HEK293 (cell line): Measurements from ENCODE around the gene BACH2.

Experiments used
- CTCF ChIA-PET: fragments of 350-600 bp; formaldehyde crosslinking; extraction: SDS; loops from one replicate; lab custom pipeline; 2021; ENCODE audit warnings: antibody characterized with exemption; lab: Yijun Ruan, JAX
- POLR2A ChIA-PET: fragments of 300-600 bp; formaldehyde crosslinking; extraction: SDS; loops from one replicate; lab custom pipeline; 2020; ENCODE audit warnings: antibody characterized with exemption, inconsistent platforms; lab: Yijun Ruan, JAX
- H3K27ac ChIP-seq: fragments of 200-500 bp; sonication (Bioruptor generic); 2 replicates; pipeline ENCODE4 v1.5.1; 2014; ENCODE audit warnings: low read depth, low read length, control low read depth, inconsistent platforms; ENCODE audit errors: extremely low read depth
- H3K36me3 ChIP-seq, 2 experiments: fragments of 200-500 bp in 1 of 2; sonication (Bioruptor generic) in 1 of 2; 1 replicate in 1 of 2; 2 replicates in 1 of 2; pipeline ENCODE4 v1.5.1; 2014 to 2017; ENCODE audit warnings: inconsistent platforms in 2 of 2, low read length in 2 of 2; ENCODE audit not compliant: control insufficient read depth in 2 of 2, insufficient read depth in 1 of 2
- H3K4me1 ChIP-seq: fragments of 200-500 bp; sonication (Bioruptor generic); 2 replicates; pipeline ENCODE4 v1.5.1; 2014; ENCODE audit warnings: mild to moderate bottlenecking, low read length, inconsistent platforms; ENCODE audit not compliant: control insufficient read depth, insufficient read depth
- H3K4me3 ChIP-seq: 2 replicates; pipeline ENCODE4 v1.5.1; 2011; ENCODE audit warnings: low read depth, mild to moderate bottlenecking, control low read depth, low read length, moderate library complexity
- H3K9me3 ChIP-seq: fragments of 200-500 bp; sonication (Bioruptor generic); 2 replicates; pipeline ENCODE4 v1.5.1; 2014; ENCODE audit warnings: low read depth, low read length, inconsistent platforms; ENCODE audit not compliant: control insufficient read depth, insufficient read depth
- BCL11B ChIP-seq: fragments of 450-650 bp; formaldehyde crosslinking; IDR thresholded peaks from 2 replicates; pipeline ENCODE4 v1.5.1; 2016; ENCODE audit warnings: low read depth, missing biosample characterization, missing genetic modification characterization
- GLIS1 ChIP-seq: fragments of 450-650 bp; formaldehyde crosslinking; IDR thresholded peaks from 2 replicates; pipeline ENCODE4 v1.5.1; 2016; ENCODE audit warnings: missing biosample characterization, missing genetic modification characterization
- KLF10 ChIP-seq: fragments of 450-650 bp; IDR thresholded peaks from 2 replicates; pipeline ENCODE4 v1.5.1; 2018; ENCODE audit warnings: missing biosample characterization, mild to moderate bottlenecking, missing genetic modification characterization
- KLF9 ChIP-seq: fragments of 450-650 bp; formaldehyde crosslinking; IDR thresholded peaks from 2 replicates; pipeline ENCODE4 v1.5.1; 2016; ENCODE audit warnings: missing biosample characterization, missing genetic modification characterization, low read depth
- MYNN ChIP-seq: fragments of 450-650 bp; formaldehyde crosslinking; IDR thresholded peaks from 2 replicates; pipeline ENCODE4 v1.5.1; 2016; ENCODE audit warnings: missing biosample characterization, missing genetic modification characterization, borderline replicate concordance
- SETDB1 ChIP-seq: IDR thresholded peaks from one replicate; pipeline ENCODE4 v1.6.1; 2017; ENCODE audit warnings: mild to moderate bottlenecking, low read length, moderate library complexity, mixed read lengths; ENCODE audit not compliant: insufficient read length
- ZBTB10 ChIP-seq: fragments of 450-650 bp; formaldehyde crosslinking; IDR thresholded peaks from 2 replicates; pipeline ENCODE4 v1.5.1; 2016; ENCODE audit warnings: missing biosample characterization, missing genetic modification characterization
- ZFP41 ChIP-seq: fragments of 450-650 bp; formaldehyde crosslinking; IDR thresholded peaks from 2 replicates; pipeline ENCODE4 v1.5.1; 2016; ENCODE audit warnings: missing biosample characterization, missing genetic modification characterization, borderline replicate concordance
- ZFP69B ChIP-seq: fragments of 450-650 bp; formaldehyde crosslinking; IDR thresholded peaks from 2 replicates; pipeline ENCODE4 v1.5.1; 2016; ENCODE audit warnings: missing biosample characterization, missing genetic modification characterization
- ZNF138 ChIP-seq: fragments of 450-650 bp; formaldehyde crosslinking; IDR thresholded peaks from 2 replicates; pipeline ENCODE4 v1.5.1; 2016; ENCODE audit warnings: missing biosample characterization, missing genetic modification characterization, borderline replicate concordance
- ZNF155 ChIP-seq: fragments of 450-650 bp; formaldehyde crosslinking; IDR thresholded peaks from 2 replicates; pipeline ENCODE4 v1.5.1; 2016; ENCODE audit warnings: missing biosample characterization, missing genetic modification characterization
- ZNF157 ChIP-seq: fragments of 450-650 bp; formaldehyde crosslinking; IDR thresholded peaks from 2 replicates; pipeline ENCODE4 v1.5.1; 2016; ENCODE audit warnings: missing biosample characterization, missing genetic modification characterization
- ZNF223 ChIP-seq: fragments of 450-650 bp; formaldehyde crosslinking; IDR thresholded peaks from 2 replicates; pipeline ENCODE4 v1.5.1; 2016; ENCODE audit warnings: missing biosample characterization, missing genetic modification characterization
- ZNF391 ChIP-seq: fragments of 450-650 bp; formaldehyde crosslinking; IDR thresholded peaks from 2 replicates; pipeline ENCODE4 v1.5.1; 2016; ENCODE audit warnings: low read depth, missing biosample characterization, missing genetic modification characterization, borderline replicate concordance
- ZNF416 ChIP-seq: fragments of 450-650 bp; formaldehyde crosslinking; IDR thresholded peaks from 2 replicates; pipeline ENCODE4 v1.5.1; 2016; ENCODE audit warnings: missing biosample characterization, missing genetic modification characterization
- ZNF426 ChIP-seq: fragments of 450-650 bp; formaldehyde crosslinking; IDR thresholded peaks from 2 replicates; pipeline ENCODE4 v1.5.1; 2017; ENCODE audit warnings: missing biosample characterization, missing genetic modification characterization, mild to moderate bottlenecking, inconsistent platforms, moderate library complexity
- ZNF449 ChIP-seq: fragments of 450-650 bp; formaldehyde crosslinking; IDR thresholded peaks from 2 replicates; pipeline ENCODE4 v1.5.1; 2017; ENCODE audit warnings: missing biosample characterization, mild to moderate bottlenecking, missing genetic modification characterization, moderate library complexity
- ZNF510 ChIP-seq: fragments of 450-650 bp; formaldehyde crosslinking; IDR thresholded peaks from 2 replicates; pipeline ENCODE4 v1.5.1; 2018; ENCODE audit warnings: mild to moderate bottlenecking, missing genetic modification characterization, missing biosample characterization; ENCODE audit not compliant: insufficient replicate concordance
- ZNF514 ChIP-seq: fragments of 450-650 bp; formaldehyde crosslinking; IDR thresholded peaks from 2 replicates; pipeline ENCODE4 v1.5.1; 2016; ENCODE audit warnings: missing biosample characterization, missing genetic modification characterization
- ZNF530 ChIP-seq: fragments of 450-650 bp; formaldehyde crosslinking; IDR thresholded peaks from 2 replicates; pipeline ENCODE4 v1.5.1; 2016; ENCODE audit warnings: low read depth, missing biosample characterization, missing genetic modification characterization
- ZNF549 ChIP-seq: fragments of 450-650 bp; IDR thresholded peaks from 2 replicates; pipeline ENCODE4 v1.5.1; 2018; ENCODE audit warnings: missing biosample characterization, missing genetic modification characterization, mild to moderate bottlenecking, inconsistent platforms, moderate library complexity
- ZNF555 ChIP-seq: fragments of 450-650 bp; formaldehyde crosslinking; conservative IDR thresholded peaks from 2 replicates; pipeline ENCODE4 v1.5.1; 2017; ENCODE audit warnings: missing biosample characterization, mild to moderate bottlenecking, missing genetic modification characterization, inconsistent platforms
- ZNF596 ChIP-seq: fragments of 450-650 bp; IDR thresholded peaks from 2 replicates; pipeline ENCODE4 v1.5.0; 2018; ENCODE audit warnings: missing biosample characterization, mild to moderate bottlenecking, missing genetic modification characterization, moderate library complexity
- ZNF600 ChIP-seq: fragments of 450-650 bp; formaldehyde crosslinking; IDR thresholded peaks from 2 replicates; pipeline ENCODE4 v1.5.1; 2016; ENCODE audit warnings: missing biosample characterization, missing genetic modification characterization
- ZNF629 ChIP-seq: fragments of 450-650 bp; formaldehyde crosslinking; IDR thresholded peaks from 2 replicates; pipeline ENCODE4 v1.5.1; 2017; ENCODE audit warnings: missing biosample characterization, missing genetic modification characterization
- ZNF830 ChIP-seq: fragments of 450-650 bp; IDR thresholded peaks from 2 replicates; pipeline ENCODE4 v1.5.0; 2018; ENCODE audit warnings: missing biosample characterization, missing genetic modification characterization, low read depth, mild to moderate bottlenecking, moderate library complexity
- ZSCAN30 ChIP-seq: fragments of 450-650 bp; IDR thresholded peaks from 2 replicates; pipeline ENCODE4 v1.5.1; 2018; ENCODE audit warnings: missing biosample characterization, mild to moderate bottlenecking, missing genetic modification characterization, moderate library complexity

Gene BACH2

DNA sequence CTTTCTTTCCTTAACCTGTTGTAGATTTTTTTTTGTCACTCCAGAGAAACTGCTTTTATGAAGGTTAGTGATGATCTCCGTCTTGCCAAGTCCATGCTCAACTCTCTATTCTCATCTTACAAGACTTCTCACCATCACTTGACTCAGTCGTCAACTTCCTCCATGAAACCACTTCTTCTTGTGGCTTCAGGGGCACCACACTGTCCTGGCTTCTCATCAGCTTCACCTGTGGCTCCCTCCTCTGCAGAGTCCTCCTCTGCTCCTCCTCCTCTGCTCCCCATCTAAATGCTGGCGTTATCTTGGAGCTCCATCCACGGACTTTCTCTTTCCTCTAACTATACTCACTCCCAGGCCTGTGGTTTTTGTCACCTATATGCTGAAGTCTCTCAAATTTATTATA, 187.5 kb downstream of the BACH2 start:
- H3K27ac ChIP-seq = no peak overlapping the region
- TF ChIP-seq MYNN (no peak), ZNF223 (tag by site-specific recombination) (no peak), GLIS1 (no peak), ZNF530 (tag by site-specific recombination) (no peak), ZNF391 (tag by site-specific recombination) (no peak), ZNF514 (tag by site-specific recombination) (no peak), KLF9 (tag by site-specific recombination) (no peak), ZNF830 (tag by site-specific recombination) (no peak), ZNF426 (tag by site-specific recombination) (no peak), ZNF155 (no peak), ZNF449 (tag by site-specific recombination) (no peak)
- TF ChIP-seq, all 188 proteins: peak for 0
- CTCF ChIA-PET = interaction anchor here (0.6 to 1.0 kb wide), 2 partner anchors 11 to 313 kb away, joined by 4 to 6 read pairs; no protein-coding TSS in a partner anchor
- no peaks in the 10 kb centered on the region for H3K4me1 ChIP-seq
- H3K36me3 ChIP-seq = no peaks in the 10 kb centered on the region
- POLR2A ChIA-PET = no interaction called here
- no peaks in the 10 kb centered on the region for H3K9me3 ChIP-seq
- no peak overlapping the region for H3K4me3 ChIP-seq

GRCh38 chr6:90107771-90108282, 188.8 kb downstream of the BACH2 start:
- Histone ChIP-seq H3K27ac (no peak overlapping the region), H3K9me3 (no peaks in the 10 kb centered on the region), H3K4me3 (no peak overlapping the region), H3K36me3 (no peaks in the 10 kb centered on the region), H3K4me1 (no peaks in the 10 kb centered on the region)
- TF ChIP-seq BCL11B (tag by site-specific recombination) (no peak), ZBTB10 (tag by site-specific recombination) (no peak), ZFP41 (tag by site-specific recombination) (no peak), ZNF629 (tag by site-specific recombination) (no peak), ZNF157 (tag by site-specific recombination) (no peak), ZFP69B (tag by site-specific recombination) (no peak), ZNF555 (tag by site-specific recombination) (no peak), ZSCAN30 (tag by site-specific recombination) (no peak), ZNF510 (tag by site-specific recombination) (no peak), KLF10 (no peak), ZNF600 (tag by site-specific recombination) (no peak), ZNF596 (no peak), ZNF549 (tag by site-specific recombination) (no peak), SETDB1 (no peak), ZNF514 (tag by site-specific recombination) (no peak), ZNF416 (tag by site-specific recombination) (no peak), ZNF138 (tag by site-specific recombination) (no peak)
- ChIA-PET CTCF (interaction anchor here (1.0 kb wide), 1 partner anchor 10 kb away, joined by 6 read pairs; no protein-coding TSS in a partner anchor), POLR2A (no interaction called here)
